ENCODE data around the gene CDH13.

DNA sequence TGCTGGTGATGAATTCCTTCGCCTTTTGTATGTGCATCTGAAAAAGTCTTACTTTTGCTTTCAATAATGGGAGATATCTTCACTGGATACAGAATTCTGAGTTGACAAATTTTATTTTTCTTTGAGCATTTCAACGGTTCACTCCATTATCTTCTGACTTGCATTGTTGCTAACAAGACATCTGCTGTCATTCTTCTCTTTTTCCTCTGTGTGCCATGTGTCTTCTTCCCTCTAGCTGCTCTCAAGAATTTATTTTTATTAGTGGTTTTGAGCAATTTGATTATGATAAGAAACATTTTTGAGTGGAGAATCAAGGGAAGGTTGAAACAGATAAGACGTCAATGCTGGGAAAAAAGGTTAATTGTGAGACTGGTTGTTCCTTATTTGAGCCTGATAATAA lies 471.8 kb downstream of the CDH13 start:
- no peak for TF ChIP-seq NFYB (IDR thresholded peaks at IDR 0.05; ENCODE audit: insufficient read depth, low read depth, low read length)
- TF ChIP-seq EGR1 (IDR thresholded peaks at IDR 0.05; ENCODE audit: borderline replicate concordance in 1 of 2, low read depth in 2 of 2, low read length in 2 of 2): no peak
- no peak for TF ChIP-seq CBX3 (IDR thresholded peaks at IDR 0.05; ENCODE audit: borderline replicate concordance, low read depth)
- TF ChIP-seq, protein P1, sequence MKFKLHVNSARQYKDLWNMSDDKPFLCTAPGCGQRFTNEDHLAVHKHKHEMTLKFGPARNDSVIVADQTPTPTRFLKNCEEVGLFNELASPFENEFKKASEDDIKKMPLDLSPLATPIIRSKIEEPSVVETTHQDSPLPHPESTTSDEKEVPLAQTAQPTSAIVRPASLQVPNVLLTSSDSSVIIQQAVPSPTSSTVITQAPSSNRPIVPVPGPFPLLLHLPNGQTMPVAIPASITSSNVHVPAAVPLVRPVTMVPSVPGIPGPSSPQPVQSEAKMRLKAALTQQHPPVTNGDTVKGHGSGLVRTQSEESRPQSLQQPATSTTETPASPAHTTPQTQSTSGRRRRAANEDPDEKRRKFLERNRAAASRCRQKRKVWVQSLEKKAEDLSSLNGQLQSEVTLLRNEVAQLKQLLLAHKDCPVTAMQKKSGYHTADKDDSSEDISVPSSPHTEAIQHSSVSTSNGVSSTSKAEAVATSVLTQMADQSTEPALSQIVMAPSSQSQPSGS (IDR thresholded peaks at IDR 0.05; ENCODE audit: low read length): no peak
- TF ChIP-seq TAF1 (IDR thresholded peaks at IDR 0.05; ENCODE audit: borderline replicate concordance, low read depth, low read length): no peak
- no peak for TF ChIP-seq NFYA (IDR thresholded peaks at IDR 0.05; ENCODE audit: borderline replicate concordance, low read depth, low read length)
- TF ChIP-seq SMAD1 (IDR thresholded peaks at IDR 0.05; ENCODE audit: low read depth, partially characterized antibody): no peak
- TF ChIP-seq, protein P2, sequence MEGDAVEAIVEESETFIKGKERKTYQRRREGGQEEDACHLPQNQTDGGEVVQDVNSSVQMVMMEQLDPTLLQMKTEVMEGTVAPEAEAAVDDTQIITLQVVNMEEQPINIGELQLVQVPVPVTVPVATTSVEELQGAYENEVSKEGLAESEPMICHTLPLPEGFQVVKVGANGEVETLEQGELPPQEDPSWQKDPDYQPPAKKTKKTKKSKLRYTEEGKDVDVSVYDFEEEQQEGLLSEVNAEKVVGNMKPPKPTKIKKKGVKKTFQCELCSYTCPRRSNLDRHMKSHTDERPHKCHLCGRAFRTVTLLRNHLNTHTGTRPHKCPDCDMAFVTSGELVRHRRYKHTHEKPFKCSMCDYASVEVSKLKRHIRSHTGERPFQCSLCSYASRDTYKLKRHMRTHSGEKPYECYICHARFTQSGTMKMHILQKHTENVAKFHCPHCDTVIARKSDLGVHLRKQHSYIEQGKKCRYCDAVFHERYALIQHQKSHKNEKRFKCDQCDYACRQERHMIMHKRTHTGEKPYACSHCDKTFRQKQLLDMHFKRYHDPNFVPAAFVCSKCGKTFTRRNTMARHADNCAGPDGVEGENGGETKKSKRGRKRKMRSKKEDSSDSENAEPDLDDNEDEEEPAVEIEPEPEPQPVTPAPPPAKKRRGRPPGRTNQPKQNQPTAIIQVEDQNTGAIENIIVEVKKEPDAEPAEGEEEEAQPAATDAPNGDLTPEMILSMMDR (IDR thresholded peaks at IDR 0.05 in 2 of 3, conservative IDR thresholded peaks at IDR 0.05 in 1 of 3; ENCODE audit: control insufficient read depth in 2 of 3, extremely low read depth in 1 of 3, insufficient read depth in 1 of 3, low read depth in 3 of 3, low read length in 3 of 3): no peak
- TF ChIP-seq, protein P3, sequence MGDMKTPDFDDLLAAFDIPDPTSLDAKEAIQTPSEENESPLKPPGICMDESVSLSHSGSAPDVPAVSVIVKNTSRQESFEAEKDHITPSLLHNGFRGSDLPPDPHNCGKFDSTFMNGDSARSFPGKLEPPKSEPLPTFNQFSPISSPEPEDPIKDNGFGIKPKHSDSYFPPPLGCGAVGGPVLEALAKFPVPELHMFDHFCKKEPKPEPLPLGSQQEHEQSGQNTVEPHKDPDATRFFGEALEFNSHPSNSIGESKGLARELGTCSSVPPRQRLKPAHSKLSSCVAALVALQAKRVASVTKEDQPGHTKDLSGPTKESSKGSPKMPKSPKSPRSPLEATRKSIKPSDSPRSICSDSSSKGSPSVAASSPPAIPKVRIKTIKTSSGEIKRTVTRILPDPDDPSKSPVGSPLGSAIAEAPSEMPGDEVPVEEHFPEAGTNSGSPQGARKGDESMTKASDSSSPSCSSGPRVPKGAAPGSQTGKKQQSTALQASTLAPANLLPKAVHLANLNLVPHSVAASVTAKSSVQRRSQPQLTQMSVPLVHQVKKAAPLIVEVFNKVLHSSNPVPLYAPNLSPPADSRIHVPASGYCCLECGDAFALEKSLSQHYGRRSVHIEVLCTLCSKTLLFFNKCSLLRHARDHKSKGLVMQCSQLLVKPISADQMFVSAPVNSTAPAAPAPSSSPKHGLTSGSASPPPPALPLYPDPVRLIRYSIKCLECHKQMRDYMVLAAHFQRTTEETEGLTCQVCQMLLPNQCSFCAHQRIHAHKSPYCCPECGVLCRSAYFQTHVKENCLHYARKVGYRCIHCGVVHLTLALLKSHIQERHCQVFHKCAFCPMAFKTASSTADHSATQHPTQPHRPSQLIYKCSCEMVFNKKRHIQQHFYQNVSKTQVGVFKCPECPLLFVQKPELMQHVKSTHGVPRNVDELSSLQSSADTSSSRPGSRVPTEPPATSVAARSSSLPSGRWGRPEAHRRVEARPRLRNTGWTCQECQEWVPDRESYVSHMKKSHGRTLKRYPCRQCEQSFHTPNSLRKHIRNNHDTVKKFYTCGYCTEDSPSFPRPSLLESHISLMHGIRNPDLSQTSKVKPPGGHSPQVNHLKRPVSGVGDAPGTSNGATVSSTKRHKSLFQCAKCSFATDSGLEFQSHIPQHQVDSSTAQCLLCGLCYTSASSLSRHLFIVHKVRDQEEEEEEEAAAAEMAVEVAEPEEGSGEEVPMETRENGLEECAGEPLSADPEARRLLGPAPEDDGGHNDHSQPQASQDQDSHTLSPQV (IDR thresholded peaks at IDR 0.05): no peak
- TF ChIP-seq HDAC2 (IDR thresholded peaks at IDR 0.05): no peak
- no peak for TF ChIP-seq POLR2AphosphoS5 (IDR thresholded peaks at IDR 0.05; ENCODE audit: low read length)
- TF ChIP-seq, protein P4, sequence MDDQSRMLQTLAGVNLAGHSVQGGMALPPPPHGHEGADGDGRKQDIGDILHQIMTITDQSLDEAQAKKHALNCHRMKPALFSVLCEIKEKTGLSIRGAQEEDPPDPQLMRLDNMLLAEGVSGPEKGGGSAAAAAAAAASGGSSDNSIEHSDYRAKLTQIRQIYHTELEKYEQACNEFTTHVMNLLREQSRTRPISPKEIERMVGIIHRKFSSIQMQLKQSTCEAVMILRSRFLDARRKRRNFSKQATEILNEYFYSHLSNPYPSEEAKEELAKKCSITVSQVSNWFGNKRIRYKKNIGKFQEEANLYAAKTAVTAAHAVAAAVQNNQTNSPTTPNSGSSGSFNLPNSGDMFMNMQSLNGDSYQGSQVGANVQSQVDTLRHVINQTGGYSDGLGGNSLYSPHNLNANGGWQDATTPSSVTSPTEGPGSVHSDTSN (IDR thresholded peaks at IDR 0.05; ENCODE audit: insufficient replicate concordance, low read depth, low read length): no peak
- no peak for TF ChIP-seq CREB1 (IDR thresholded peaks at IDR 0.05; ENCODE audit: low read depth)
